Activated CD4-positive, alpha-beta T cell treated with anti-CD3 and anti-CD28 coated beads, Interleukin-2, Interleukin-4, amounts not matched to agents 100 ng/mL and 50 ng/mL, durations not matched to agents 16 hours and 8 hours (primary cell): ENCODE measurements around the gene SUSD2.
"Not testable (repeated sequence)": the region's sequence is repeated elsewhere in the genome, so short reads cannot be mapped to it uniquely, and the experiment has no call there.

Experiments
- DNase-seq: peaks from one replicate; pipeline ENCODE4 v3.0.0-alpha.2; 2020; ENCODE audit warnings: low spot score

The SUSD2 gene

DNA sequence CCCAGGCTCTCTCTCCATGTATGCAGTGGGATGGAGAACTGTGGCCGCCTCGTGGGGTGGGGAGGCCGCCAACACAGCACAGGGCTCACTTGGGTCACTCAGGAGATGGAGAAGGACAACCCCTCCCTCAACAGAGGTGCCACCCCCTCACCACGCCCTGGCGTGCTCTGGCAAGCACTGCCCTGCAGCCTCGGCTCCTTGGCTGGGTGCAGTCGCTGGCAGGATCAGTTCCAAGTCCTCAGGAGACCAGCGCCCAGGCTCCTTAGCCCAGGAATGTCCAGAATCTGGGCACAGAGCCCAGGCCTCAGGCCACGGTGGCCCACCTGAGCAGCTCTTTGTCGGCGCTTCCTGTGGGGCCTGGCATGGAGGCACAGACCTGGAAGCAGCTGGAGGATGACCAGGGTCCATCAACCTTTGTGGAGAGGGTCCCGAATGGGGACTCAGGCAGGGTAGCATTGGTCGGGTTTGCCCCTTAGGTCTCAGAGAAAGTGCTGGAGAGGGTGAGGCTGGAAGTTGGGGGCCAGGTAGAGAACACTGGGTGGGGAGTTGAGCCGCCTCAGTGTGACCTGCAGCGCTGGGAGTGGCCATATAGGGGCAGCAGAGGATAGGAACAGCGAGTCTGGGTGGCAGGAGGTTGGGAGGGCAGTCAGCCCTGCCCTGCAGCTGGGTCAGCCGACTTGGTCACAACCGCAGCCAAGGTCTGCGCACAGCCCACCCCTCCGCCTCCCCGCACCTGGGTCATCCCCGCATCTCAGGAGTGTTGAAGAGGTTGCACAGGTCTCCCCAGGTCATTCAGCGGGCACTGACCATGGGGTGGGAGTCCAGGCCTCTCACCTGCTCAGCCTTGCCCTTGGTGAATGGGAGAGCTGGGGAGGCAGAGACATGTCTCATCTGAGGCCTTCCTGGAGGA, 8.2 kb downstream of the SUSD2 start:
- DNase-seq: peak; percentile 54

GRCh38 chr22:24190159-24190540, 8.9 kb downstream of the SUSD2 start:
- no peak for DNase-seq

DNA sequence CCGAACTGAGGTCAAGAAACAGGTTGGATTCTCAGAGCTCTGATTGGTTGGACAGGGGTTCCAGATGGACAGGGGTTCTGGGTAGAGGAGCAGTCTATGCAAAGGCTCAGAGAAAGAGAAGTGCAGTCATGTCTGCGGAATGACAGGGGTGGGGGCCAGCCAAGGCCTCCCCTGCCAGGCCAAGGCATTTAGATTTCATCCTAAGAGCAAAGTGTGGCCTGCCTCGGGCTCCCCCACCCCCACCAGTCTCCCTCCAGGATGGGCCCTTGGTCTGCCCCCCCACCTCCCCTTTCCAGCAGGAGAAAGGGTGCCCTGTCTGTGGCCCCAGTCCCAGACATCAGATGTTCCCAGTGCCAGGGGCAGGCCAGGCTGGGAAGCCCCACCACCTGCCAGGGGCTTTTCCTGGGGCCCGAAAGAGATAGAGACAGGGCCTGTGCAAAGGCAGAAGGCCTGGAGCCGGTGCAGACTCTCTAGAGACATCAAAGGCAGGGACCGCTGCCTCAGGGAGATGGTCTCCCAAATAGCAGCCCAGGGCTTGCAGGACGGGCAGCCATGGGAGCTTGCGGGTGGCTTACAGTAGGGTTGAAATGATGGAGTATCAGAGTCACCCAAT, 9.4 kb downstream of the SUSD2 start:
- no peak for DNase-seq

- no peak for DNase-seq
Observed at GRCh38 chr22:24191381-24191841, 10.1 kb downstream of the SUSD2 start.

- no peak for DNase-seq
Observed at GRCh38 chr22:24191893-24192292, 10.6 kb downstream of the SUSD2 start.

GRCh38 chr22:24198682-24199052, 17.4 kb downstream of the SUSD2 start:
- no peak for DNase-seq

DNA sequence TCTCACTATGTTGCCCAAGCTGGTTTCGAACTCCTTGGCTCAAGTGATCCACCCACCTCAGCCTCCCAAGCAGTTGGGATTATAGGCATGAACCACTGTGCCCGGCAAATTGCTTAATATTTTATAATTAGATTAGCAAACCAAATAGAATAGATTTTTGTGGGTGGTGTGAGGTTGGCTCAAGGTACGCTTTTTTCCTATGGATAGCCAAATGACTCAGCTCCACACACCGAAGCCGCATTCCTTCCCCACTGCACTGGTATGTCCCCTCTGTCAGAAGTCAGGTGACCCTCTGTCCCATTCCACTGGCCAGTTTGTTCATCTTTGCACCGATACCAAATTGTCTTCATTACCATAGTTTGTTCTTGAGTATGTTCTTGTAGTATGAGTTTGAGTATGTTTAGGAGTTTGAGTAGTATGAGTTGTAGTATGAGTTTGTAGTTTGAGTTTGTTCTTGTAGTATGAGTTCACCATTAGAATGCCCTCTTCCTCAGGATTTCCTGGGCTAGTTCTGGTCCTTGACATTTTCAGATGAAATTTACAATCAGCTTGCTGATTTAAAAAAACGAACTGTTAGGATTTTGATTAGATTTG, 19.4 kb downstream of the SUSD2 start:
- no peak for DNase-seq

DNA sequence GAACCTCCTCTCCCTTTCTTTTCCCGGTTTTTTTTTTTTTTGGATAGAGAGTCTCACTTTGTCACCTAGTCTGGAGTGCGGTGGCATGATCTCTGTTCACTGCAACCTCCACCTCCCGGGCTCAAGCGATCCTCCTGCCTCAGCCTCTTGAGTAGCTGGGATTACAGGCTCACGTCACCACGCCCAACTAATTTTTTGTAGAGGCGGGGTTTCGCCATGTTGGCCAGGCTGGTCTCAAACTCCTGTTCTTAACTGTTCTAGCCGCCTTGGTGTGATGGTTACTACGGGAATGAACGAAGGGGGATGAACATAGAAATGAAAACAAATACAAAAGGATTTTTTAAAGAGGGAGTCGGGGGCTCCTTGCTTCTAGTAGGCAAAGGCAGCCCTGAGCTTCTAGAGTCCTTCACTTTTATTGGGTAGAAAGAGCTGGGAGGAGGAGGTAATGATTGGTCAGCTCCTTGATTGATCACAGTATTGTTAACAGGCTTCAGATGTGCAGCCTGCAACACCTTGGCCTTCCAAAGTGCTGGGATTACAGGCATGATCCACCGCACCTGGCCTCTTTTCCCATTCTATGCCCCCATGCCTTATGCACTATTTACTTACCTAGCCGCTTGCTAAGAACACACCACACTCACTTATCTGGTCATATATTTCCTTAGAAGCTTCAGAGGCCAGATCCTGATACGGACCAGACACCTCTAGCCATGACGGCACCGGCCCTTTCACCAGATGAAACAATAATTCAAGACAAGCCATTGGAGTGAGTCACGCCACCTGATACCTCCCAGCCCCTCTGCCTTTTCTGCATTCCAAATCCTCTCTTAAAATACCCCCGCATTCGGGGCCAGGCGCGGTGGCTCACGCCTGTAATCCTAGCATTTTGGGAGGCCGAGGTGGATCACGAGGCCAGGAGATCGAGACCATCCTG, 20.7 kb downstream of the SUSD2 start:
- DNase-seq: no peak

DNA sequence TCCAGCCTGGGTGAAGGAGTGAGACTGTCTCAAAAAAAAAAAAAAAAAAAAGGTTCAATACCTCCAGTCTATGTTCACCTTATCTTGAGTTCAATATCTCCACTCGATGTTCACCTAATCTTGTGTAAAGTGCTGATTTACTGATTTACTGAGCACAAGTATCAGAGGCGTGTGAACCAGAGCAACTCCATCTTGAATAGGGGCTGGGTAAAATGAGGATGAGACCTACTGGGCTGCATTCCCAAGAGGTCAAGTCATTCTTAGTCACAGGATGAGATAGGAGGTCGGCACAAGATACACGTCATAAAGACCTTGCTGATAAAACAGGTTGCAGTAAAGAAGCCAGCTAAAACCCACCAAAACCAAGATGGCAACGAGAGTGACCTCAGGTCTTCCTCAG, 22.6 kb downstream of the SUSD2 start:
- DNase-seq: not testable (repeated sequence)

DNA sequence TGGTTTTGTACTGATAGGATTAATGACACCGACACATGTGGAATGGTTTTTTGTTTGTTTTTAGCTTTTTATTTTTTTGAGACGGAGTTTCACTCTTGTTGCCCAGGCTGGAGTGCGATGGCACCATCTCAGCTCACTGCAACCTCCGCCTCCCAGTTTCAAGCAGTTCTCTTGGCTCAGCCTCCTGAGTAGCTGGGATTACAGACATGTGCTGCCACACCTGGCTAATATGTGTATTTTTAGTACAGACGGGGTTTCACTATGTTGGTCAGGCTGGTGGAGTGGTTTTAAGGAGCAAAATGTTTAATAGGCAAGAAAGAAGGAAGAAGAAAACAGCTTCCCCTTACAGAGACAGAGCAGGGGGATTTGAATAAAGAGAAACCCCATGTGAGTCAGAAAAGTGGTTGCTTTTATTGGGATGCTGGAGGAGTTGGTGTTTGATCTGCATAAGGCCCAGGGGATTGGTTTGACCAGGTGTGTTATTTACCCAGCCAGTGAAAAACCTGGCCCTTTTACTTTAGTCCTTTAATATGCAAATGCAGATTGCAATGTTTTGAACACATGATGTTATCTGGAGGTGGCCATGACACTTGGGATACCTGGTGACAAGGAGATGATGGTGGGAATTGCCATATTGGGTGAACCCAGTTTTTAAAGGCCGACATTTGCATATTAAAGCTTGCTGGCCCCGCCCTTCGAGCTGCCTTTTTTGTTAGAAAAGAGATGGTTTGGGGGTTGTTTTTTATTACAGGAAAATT, 24.3 kb downstream of the SUSD2 start:
- no peak for DNase-seq

GRCh38 chr22:24206460-24207263, 25.4 kb downstream of the SUSD2 start:
- DNase-seq: not testable (repeated sequence)

DNA sequence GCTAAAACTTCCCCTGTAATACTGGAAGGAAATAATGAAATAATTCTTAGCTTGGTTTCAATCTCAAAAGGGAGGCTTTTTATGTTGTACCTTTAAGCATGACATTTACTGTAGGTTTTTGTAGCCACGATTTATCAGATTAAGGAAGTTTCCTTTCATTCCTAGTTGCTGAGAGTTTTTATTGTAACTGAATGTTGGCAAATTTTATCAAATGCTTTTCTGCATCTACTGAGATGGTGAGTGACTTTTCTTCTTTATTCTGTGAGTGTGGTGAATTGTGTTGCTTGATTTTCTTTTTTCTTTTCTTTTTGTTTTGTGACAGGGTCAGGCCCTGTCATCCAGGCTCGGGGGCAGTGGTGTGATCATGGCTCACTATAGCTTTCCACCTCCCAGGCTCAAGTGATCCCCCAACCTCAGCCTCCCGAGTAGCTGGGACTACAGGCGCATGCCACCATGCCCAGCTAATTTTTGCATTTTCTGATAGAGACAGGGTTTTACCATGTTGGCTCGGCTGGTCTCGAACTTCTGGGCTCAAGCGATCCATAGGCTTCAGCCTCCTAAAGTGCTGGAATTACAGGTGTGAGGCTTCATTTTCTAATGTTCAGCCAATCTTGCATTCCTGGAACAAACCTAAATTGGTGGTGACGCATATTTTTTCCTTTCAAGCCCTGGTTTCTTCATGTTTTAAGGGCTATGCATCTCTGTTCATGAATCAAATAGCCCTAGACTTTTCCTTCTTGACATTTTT, 26.2 kb downstream of the SUSD2 start:
- DNase-seq: no peak

DNA sequence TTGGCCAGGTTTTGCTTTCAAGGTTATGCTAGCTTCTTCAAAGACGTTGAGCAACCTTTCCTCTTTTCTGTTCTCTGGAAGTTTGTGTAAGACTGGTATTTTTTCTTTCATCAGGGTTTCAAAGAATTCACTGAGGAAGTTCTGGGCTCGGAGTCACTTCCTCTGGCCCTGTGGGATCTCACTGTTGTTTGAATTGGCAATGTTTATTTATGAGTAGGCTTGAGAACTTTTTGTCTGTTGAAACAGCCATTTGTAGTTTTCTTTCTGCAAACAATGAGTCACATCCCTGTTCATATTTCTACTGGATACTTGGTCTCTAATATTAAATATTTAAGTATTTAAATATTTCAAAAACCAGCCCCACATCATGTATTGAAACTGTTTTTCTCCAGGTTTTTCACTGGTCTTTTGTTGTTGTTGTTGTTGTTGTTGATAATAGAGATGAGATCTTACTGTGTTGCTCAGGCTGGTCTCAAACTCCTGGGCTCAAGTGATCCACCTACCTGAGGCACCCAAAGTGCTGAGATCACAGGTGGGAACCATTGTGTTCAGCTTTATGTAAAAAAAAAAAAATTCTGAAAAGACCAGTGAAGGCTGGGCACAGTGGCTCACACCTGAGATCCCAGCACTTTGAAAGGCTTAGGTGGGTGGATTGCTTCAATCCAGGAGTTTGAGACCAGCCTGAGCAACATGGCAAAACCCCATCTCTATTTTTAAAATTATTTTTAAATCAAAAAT, 26.9 kb downstream of the SUSD2 start:
- peak; percentile 19 for DNase-seq

DNA sequence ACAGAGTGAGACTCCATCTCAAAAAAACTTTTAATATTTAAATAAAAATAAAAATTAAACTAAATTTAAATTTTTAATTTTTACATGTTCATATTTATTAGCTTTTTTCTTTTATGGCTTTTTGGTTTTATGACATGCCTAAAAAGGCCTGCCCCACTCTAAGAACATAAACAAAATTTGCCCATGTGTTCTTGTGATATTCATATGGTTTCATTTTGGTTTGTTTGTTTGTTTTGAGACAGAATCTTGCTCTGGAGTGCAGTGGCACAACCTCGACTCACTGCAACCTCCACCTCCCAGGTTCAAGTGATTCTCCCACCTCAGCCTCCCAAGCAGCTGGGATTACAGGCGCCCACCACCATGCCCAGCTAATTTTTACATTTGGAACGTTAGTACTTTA, 27.7 kb downstream of the SUSD2 start:
- no peak for DNase-seq

DNA sequence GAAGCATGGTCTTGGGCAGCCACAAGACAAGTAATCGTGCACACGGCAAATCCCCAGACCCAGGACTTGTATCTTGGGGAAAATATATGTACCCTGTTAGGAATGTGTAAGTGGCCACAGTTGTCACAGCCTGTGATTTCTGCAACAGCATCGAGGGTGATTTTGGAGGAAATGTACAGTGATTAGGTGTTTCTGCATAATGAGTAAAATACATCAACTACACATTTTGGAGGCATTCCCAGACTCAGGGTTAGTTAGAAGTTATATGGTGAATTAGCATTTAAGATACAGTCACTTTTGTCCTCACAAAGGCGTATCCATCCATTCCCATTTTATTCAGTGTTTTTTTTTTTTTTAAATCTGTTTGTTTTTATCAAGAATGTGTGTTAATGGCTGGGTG, 28.4 kb downstream of the SUSD2 start:
- no peak for DNase-seq

GRCh38 chr22:24210409-24210808, 29.1 kb downstream of the SUSD2 start:
- not testable (repeated sequence) for DNase-seq

DNA sequence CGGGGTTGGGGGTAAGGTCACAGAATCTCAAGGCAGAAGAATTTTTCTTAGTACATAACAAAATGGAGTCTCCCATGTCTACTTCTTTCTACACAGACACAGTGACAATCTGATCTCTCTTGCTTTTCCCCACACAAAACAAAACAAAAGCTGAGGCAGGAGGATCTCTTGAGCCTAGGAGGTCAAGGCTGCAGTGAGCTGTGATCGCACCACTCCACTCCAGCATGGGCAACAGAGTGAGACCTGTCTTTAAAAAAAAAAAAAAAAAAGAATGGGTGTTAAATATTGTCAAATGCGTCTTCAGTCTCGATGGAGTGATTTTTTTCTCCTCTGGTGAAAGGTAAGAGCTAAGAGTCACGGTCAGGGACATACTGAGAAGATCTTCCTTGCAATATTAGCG, 30.4 kb downstream of the SUSD2 start:
- DNase-seq: not testable (repeated sequence)

- DNase-seq: not testable (repeated sequence)
Observed at GRCh38 chr22:24213111-24213510, 31.8 kb downstream of the SUSD2 start.
